Stomach smooth muscle (tissue), 2 donors: ENCODE measurements around the gene AGAP1.
"Not testable (repeated sequence)": the region's sequence is repeated elsewhere in the genome, so short reads cannot be mapped to it uniquely, and the experiment has no call there.

Source experiments
- H3K27ac ChIP-seq: one replicate; pipeline ENCODE4 v1.7.0; 2013; ENCODE audit warnings: mild to moderate bottlenecking, low read length, inconsistent platforms
- H3K27me3 ChIP-seq, 2 donors: one replicate each; pipeline ENCODE4 v1.7.0; 2013; ENCODE audit warnings: low read length in 2 of 2; ENCODE audit not compliant: insufficient read depth in 2 of 2, control insufficient read depth in 1 of 2
- H3K36me3 ChIP-seq, 2 donors: one replicate each; pipeline ENCODE4 v1.7.0; 2013; ENCODE audit warnings: low read length in 2 of 2; ENCODE audit not compliant: control insufficient read depth in 2 of 2, insufficient read depth in 2 of 2
- H3K4me1 ChIP-seq: one replicate; pipeline ENCODE4 v1.7.0; 2013; ENCODE audit warnings: low read length; ENCODE audit not compliant: control insufficient read depth, insufficient read depth
- H3K4me3 ChIP-seq, 2 donors: one replicate each; pipeline ENCODE4 v1.7.0; 2013; ENCODE audit warnings: low read length in 2 of 2
- H3K9ac ChIP-seq, 2 donors: one replicate each; pipeline ENCODE4 v1.7.0; 2013; ENCODE audit warnings: low read length in 2 of 2, mild to moderate bottlenecking in 1 of 2
- H3K9me3 ChIP-seq, 2 donors: one replicate each; pipeline ENCODE4 v1.7.0; 2013; ENCODE audit warnings: low read length in 2 of 2; ENCODE audit not compliant: control insufficient read depth in 2 of 2
- donor health status: healthy.
- donor health status: Pancreatic carcinoma.

AGAP1 gene

GRCh38 chr2:235754357-235755207 lies 260.7 kb downstream of the AGAP1 start:
- Histone ChIP-seq H3K9me3 (no peaks in the 10 kb centered on the region), H3K9ac (no peak overlapping the region), H3K4me3 (no peak overlapping the region), H3K4me1 (peaks cover 5% of the 10 kb centered on the region), H3K27me3 (no peaks in the 10 kb centered on the region), H3K27ac (no peak overlapping the region), H3K36me3 (peaks cover 20 to 26% of the 10 kb centered on the region in 2 donors)

- Histone ChIP-seq H3K4me3 (no peak overlapping the region), H3K36me3 (peaks cover 14 to 20% of the 10 kb centered on the region in 2 donors), H3K27ac (no peak overlapping the region), H3K9ac (no peak overlapping the region), H3K4me1 (no peaks in the 10 kb centered on the region), H3K9me3 (no peaks in the 10 kb centered on the region), H3K27me3 (no peaks in the 10 kb centered on the region)
These were observed 262.6 kb downstream of the AGAP1 start for GRCh38 chr2:235756491-235756890.

GRCh38 chr2:235757212-235757611 lies 263.4 kb downstream of the AGAP1 start:
- no peaks in the 10 kb centered on the region for H3K9me3 ChIP-seq
- H3K4me1 ChIP-seq = no peaks in the 10 kb centered on the region
- H3K36me3 ChIP-seq = peaks cover 10 to 16% of the 10 kb centered on the region in 2 donors
- no peak overlapping the region for H3K27ac ChIP-seq
- H3K9ac ChIP-seq = no peak overlapping the region
- H3K27me3 ChIP-seq = no peaks in the 10 kb centered on the region
- H3K4me3 ChIP-seq = no peak overlapping the region

- H3K4me3 ChIP-seq = no peak overlapping the region
- H3K27me3 ChIP-seq = no peaks in the 10 kb centered on the region
- peaks cover 10 to 13% of the 10 kb centered on the region in 2 donors for H3K36me3 ChIP-seq
- no peaks in the 10 kb centered on the region for H3K4me1 ChIP-seq
- H3K9ac ChIP-seq = no peak overlapping the region
- no peak overlapping the region for H3K27ac ChIP-seq
- no peaks in the 10 kb centered on the region for H3K9me3 ChIP-seq
These were observed 263.8 kb downstream of the AGAP1 start for GRCh38 chr2:235757640-235758039.

- Histone ChIP-seq H3K9me3 (no peaks in the 10 kb centered on the region), H3K36me3 (peaks cover 13 to 14% of the 10 kb centered on the region in 2 donors), H3K27me3 (no peaks in the 10 kb centered on the region), H3K4me3 (no peak overlapping the region), H3K27ac (no peak overlapping the region), H3K4me1 (peaks cover 10% of the 10 kb centered on the region), H3K9ac (no peak overlapping the region)
These were observed 269.2 kb downstream of the AGAP1 start for GRCh38 chr2:235762832-235763598.

- H3K27me3 ChIP-seq = no peaks in the 10 kb centered on the region
- no peaks in the 10 kb centered on the region for H3K9me3 ChIP-seq
- peaks cover 10% of the 10 kb centered on the region for H3K4me1 ChIP-seq
- H3K27ac ChIP-seq = no peak overlapping the region
- no peak overlapping the region for H3K9ac ChIP-seq
- no peak overlapping the region for H3K4me3 ChIP-seq
- peaks cover 7 to 14% of the 10 kb centered on the region in 2 donors for H3K36me3 ChIP-seq
These were observed 270.0 kb downstream of the AGAP1 start for GRCh38 chr2:235763816-235764215.

GRCh38 chr2:235764478-235764877 lies 270.6 kb downstream of the AGAP1 start:
- peaks cover 7 to 14% of the 10 kb centered on the region in 2 donors for H3K36me3 ChIP-seq
- H3K27me3 ChIP-seq, H3K4me1 ChIP-seq, H3K27ac ChIP-seq, H3K9ac ChIP-seq, H3K4me3 ChIP-seq, H3K9me3 ChIP-seq: not testable (repeated sequence)

- Histone ChIP-seq H3K9me3 (no peaks in the 10 kb centered on the region), H3K27me3 (no peaks in the 10 kb centered on the region), H3K9ac (peak overlapping the region in 1 of 2 donors; percentile 7), H3K4me1 (peaks cover 10% of the 10 kb centered on the region), H3K4me3 (no peak overlapping the region), H3K36me3 (peaks cover 7 to 14% of the 10 kb centered on the region in 2 donors), H3K27ac (peak overlapping the region; percentile 37)
These were observed 271.5 kb downstream of the AGAP1 start for GRCh38 chr2:235765181-235765820.

- H3K27me3 ChIP-seq = no peaks in the 10 kb centered on the region
- H3K4me3 ChIP-seq = no peak overlapping the region
- H3K9me3 ChIP-seq = no peaks in the 10 kb centered on the region
- peaks cover 10% of the 10 kb centered on the region for H3K4me1 ChIP-seq
- no peak overlapping the region for H3K9ac ChIP-seq
- H3K36me3 ChIP-seq = peaks cover 7 to 16% of the 10 kb centered on the region in 2 donors
- H3K27ac ChIP-seq = peak overlapping the region; percentile 37
These were observed 272.4 kb downstream of the AGAP1 start for GRCh38 chr2:235766278-235766677.

- peaks cover 10% of the 10 kb centered on the region for H3K4me1 ChIP-seq
- H3K27ac ChIP-seq = no peak overlapping the region
- peaks cover 15% of the 10 kb centered on the region in 2 donors for H3K36me3 ChIP-seq
- H3K4me3 ChIP-seq = no peak overlapping the region
- no peaks in the 10 kb centered on the region for H3K27me3 ChIP-seq
- no peak overlapping the region for H3K9ac ChIP-seq
- no peaks in the 10 kb centered on the region for H3K9me3 ChIP-seq
These were observed 274.8 kb downstream of the AGAP1 start for GRCh38 chr2:235768606-235769005.
